ENCODE measurements around the gene PLCH2.

DNA sequence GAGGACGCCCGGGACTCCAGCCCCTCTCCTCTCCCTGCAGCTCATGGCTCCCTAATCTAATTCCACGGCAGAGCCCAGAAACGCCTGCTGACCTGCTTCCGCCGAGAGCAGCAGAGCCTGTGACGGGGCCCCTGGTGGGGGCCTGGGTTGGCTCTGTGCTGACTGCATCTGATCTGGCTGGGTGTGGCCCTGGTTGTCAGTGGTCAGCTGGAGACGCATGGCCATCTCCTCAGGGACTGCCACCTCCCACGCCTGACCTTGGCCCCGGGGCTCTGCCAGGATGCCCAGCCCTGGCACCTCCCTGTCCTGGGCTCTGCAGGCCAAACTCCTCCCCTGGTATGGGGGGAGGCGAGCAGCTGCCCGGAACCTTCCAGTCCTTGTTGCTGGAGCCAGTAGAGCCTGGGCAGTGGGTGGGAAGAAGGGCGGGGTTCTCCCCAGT is 1.1 kb upstream of the PLCH2 start:
- TF ChIP-seq MEF2D (CRISPR knock-in tag; IDR thresholded peaks at IDR 0.05) = no peak
- TF ChIP-seq SETDB1 (CRISPR knock-in tag; IDR thresholded peaks at IDR 0.05; ENCODE audit: borderline replicate concordance) = no peak
- TF ChIP-seq, protein P1, sequence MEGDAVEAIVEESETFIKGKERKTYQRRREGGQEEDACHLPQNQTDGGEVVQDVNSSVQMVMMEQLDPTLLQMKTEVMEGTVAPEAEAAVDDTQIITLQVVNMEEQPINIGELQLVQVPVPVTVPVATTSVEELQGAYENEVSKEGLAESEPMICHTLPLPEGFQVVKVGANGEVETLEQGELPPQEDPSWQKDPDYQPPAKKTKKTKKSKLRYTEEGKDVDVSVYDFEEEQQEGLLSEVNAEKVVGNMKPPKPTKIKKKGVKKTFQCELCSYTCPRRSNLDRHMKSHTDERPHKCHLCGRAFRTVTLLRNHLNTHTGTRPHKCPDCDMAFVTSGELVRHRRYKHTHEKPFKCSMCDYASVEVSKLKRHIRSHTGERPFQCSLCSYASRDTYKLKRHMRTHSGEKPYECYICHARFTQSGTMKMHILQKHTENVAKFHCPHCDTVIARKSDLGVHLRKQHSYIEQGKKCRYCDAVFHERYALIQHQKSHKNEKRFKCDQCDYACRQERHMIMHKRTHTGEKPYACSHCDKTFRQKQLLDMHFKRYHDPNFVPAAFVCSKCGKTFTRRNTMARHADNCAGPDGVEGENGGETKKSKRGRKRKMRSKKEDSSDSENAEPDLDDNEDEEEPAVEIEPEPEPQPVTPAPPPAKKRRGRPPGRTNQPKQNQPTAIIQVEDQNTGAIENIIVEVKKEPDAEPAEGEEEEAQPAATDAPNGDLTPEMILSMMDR (CRISPR knock-in tag; IDR thresholded peaks at IDR 0.05) = no peak
- TF ChIP-seq ARNTL (CRISPR knock-in tag; IDR thresholded peaks at IDR 0.05) = no peak
- TF ChIP-seq, protein P2, sequence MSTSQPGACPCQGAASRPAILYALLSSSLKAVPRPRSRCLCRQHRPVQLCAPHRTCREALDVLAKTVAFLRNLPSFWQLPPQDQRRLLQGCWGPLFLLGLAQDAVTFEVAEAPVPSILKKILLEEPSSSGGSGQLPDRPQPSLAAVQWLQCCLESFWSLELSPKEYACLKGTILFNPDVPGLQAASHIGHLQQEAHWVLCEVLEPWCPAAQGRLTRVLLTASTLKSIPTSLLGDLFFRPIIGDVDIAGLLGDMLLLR (CRISPR knock-in tag; IDR thresholded peaks at IDR 0.05) = no peak
- TF ChIP-seq ZNF274 (CRISPR knock-in tag; IDR thresholded peaks at IDR 0.05) = no peak
- no peak for TF ChIP-seq POLR2AphosphoS5 (IDR thresholded peaks at IDR 0.05; ENCODE audit: low read depth, low read length)

All from HepG2 (cell line).